AG09319 (cell line): ENCODE measurements around the gene NES.

Experiments
- DNase-seq: peaks from one replicate; pipeline ENCODE4 v3.0.0-alpha.2; 2010; ENCODE audit warnings: low read depth; ENCODE audit errors: extremely low read depth
- CTCF ChIP-seq: IDR thresholded peaks from 2 replicates; pipeline ENCODE4 v1.5.1; 2011; ENCODE audit warnings: low read depth, mild to moderate bottlenecking, inconsistent platforms, low read length, moderate library complexity

The NES gene

GRCh38 chr1:156706657-156707416, 29.6 kb upstream of the NES start:
- peak; percentile 83 for DNase-seq

GRCh38 chr1:156705918-156706656, 28.9 kb upstream of the NES start:
- TF ChIP-seq CTCF = peak; percentile 81
- DNase-seq = no peak

More at GRCh38 chr1:156706657-156707416, 29.6 kb upstream of the NES start:
- TF ChIP-seq CTCF = no peak

GRCh38 chr1:156705321-156705917, 28.2 kb upstream of the NES start, which contains the start of gene CRABP2:
CRABP2 (minus strand) TSS chr1:156705583; CDS start chr1:156705446, 137 bp downstream.
- DNase-seq = no peak
- TF ChIP-seq CTCF = no peak

GRCh38 chr1:156704930-156705320, 27.7 kb upstream of the NES start:
- no peak for DNase-seq
- TF ChIP-seq CTCF = no peak

- DNase-seq = no peak
- no peak for TF ChIP-seq CTCF
Observed at GRCh38 chr1:156704166-156704711, 27.0 kb upstream of the NES start.

GRCh38 chr1:156703741-156704140, 26.5 kb upstream of the NES start:
- DNase-seq = no peak
- TF ChIP-seq CTCF = no peak; the same call in 1 of the 2 replicates
